Activated naive CD4-positive, alpha-beta T cell treated with anti-CD3 and anti-CD28 coated beads, Interleukin-2, amount 50 U/mL, for 24 hours (primary cell): ENCODE measurements around the gene ORC3.
A peak's percentile ranks its signal among the peaks of the same experiment; 100 is the strongest.
"Not testable (repeated sequence)": the region's sequence is repeated elsewhere in the genome, so short reads cannot be mapped to it uniquely, and the experiment has no call there.

ENCODE experiments used
- H3K27ac Mint-ChIP-seq: one replicate; pipeline ENCODE4 v1.8.0; 2021; ENCODE audit warnings: mild to moderate bottlenecking, mixed read lengths
- H3K27me3 Mint-ChIP-seq: one replicate; pipeline ENCODE4 v1.8.0; 2021; ENCODE audit warnings: mixed read lengths
- H3K36me3 Mint-ChIP-seq: one replicate; pipeline ENCODE4 v1.8.0; 2021; ENCODE audit warnings: mixed read lengths
- H3K4me1 Mint-ChIP-seq: one replicate; pipeline ENCODE4 v1.8.0; 2021; ENCODE audit warnings: mixed read lengths
- H3K4me3 Mint-ChIP-seq: one replicate; pipeline ENCODE4 v1.8.0; 2021; ENCODE audit warnings: mild to moderate bottlenecking, mixed read lengths
- H3K9me3 Mint-ChIP-seq: one replicate; pipeline ENCODE4 v1.8.0; 2021; ENCODE audit warnings: mixed read lengths

Gene ORC3

GRCh38 chr6:87664921-87665485 is 75.1 kb downstream of the ORC3 start:
- peaks cover 6% of the 10 kb centered on the region for H3K36me3 Mint-ChIP-seq
- H3K27me3 Mint-ChIP-seq = no peaks in the 10 kb centered on the region
- no peak overlapping the region for H3K4me3 Mint-ChIP-seq
- peaks cover 3% of the 10 kb centered on the region for H3K4me1 Mint-ChIP-seq
- no peaks in the 10 kb centered on the region for H3K9me3 Mint-ChIP-seq
- H3K27ac Mint-ChIP-seq = no peak overlapping the region

GRCh38 chr6:87667032-87667431 is 77.1 kb downstream of the ORC3 start:
- no peaks in the 10 kb centered on the region for H3K27me3 Mint-ChIP-seq
- no peak overlapping the region for H3K27ac Mint-ChIP-seq
- H3K9me3 Mint-ChIP-seq = no peaks in the 10 kb centered on the region
- H3K4me3 Mint-ChIP-seq = no peak overlapping the region
- H3K4me1 Mint-ChIP-seq = peaks cover 19% of the 10 kb centered on the region
- peaks cover 14% of the 10 kb centered on the region for H3K36me3 Mint-ChIP-seq

GRCh38 chr6:87668013-87668412 is 78.1 kb downstream of the ORC3 start:
- Mint-ChIP-seq H3K27ac (no peak overlapping the region), H3K9me3 (no peaks in the 10 kb centered on the region), H3K36me3 (peaks cover 15% of the 10 kb centered on the region)

GRCh38 chr6:87669051-87669450 is 79.1 kb downstream of the ORC3 start:
- no peaks in the 10 kb centered on the region for H3K9me3 Mint-ChIP-seq
- peaks cover 15% of the 10 kb centered on the region for H3K36me3 Mint-ChIP-seq

More at GRCh38 chr6:87668013-87668412, 78.1 kb downstream of the ORC3 start:
- Mint-ChIP-seq H3K4me3 (no peak overlapping the region), H3K4me1 (peaks cover 21% of the 10 kb centered on the region), H3K27me3 (no peaks in the 10 kb centered on the region)

GRCh38 chr6:87670707-87671106 is 80.8 kb downstream of the ORC3 start:
- no peaks in the 10 kb centered on the region for H3K9me3 Mint-ChIP-seq
- no peak overlapping the region for H3K4me3 Mint-ChIP-seq
- H3K27me3 Mint-ChIP-seq = no peaks in the 10 kb centered on the region
- peaks cover 15% of the 10 kb centered on the region for H3K36me3 Mint-ChIP-seq
- no peak overlapping the region for H3K27ac Mint-ChIP-seq
- H3K4me1 Mint-ChIP-seq = peaks cover 21% of the 10 kb centered on the region

More at GRCh38 chr6:87669051-87669450, 79.1 kb downstream of the ORC3 start:
- no peak overlapping the region for H3K4me3 Mint-ChIP-seq
- no peak overlapping the region for H3K27ac Mint-ChIP-seq
- H3K27me3 Mint-ChIP-seq = no peaks in the 10 kb centered on the region
- H3K4me1 Mint-ChIP-seq = peaks cover 21% of the 10 kb centered on the region

- H3K27ac Mint-ChIP-seq = no peak overlapping the region
- no peaks in the 10 kb centered on the region for H3K9me3 Mint-ChIP-seq
- H3K4me3 Mint-ChIP-seq = no peak overlapping the region
- peaks cover 15% of the 10 kb centered on the region for H3K36me3 Mint-ChIP-seq
- peaks cover 21% of the 10 kb centered on the region for H3K4me1 Mint-ChIP-seq
- no peaks in the 10 kb centered on the region for H3K27me3 Mint-ChIP-seq
These were observed 81.7 kb downstream of the ORC3 start for GRCh38 chr6:87671555-87672029.

- H3K4me3 Mint-ChIP-seq = no peak overlapping the region
- no peaks in the 10 kb centered on the region for H3K27me3 Mint-ChIP-seq
- peaks cover 21% of the 10 kb centered on the region for H3K4me1 Mint-ChIP-seq
- H3K36me3 Mint-ChIP-seq = peaks cover 14% of the 10 kb centered on the region
- H3K9me3 Mint-ChIP-seq = no peaks in the 10 kb centered on the region
- no peak overlapping the region for H3K27ac Mint-ChIP-seq
These were observed 82.7 kb downstream of the ORC3 start for GRCh38 chr6:87672641-87673040.

GRCh38 chr6:87673237-87673636 is 83.3 kb downstream of the ORC3 start:
- Mint-ChIP-seq H3K4me3 (no peak overlapping the region), H3K27ac (no peak overlapping the region), H3K36me3 (peaks cover 15% of the 10 kb centered on the region), H3K27me3 (no peaks in the 10 kb centered on the region), H3K9me3 (no peaks in the 10 kb centered on the region), H3K4me1 (peaks cover 21% of the 10 kb centered on the region)

- H3K27me3 Mint-ChIP-seq = no peaks in the 10 kb centered on the region
- peaks cover 21% of the 10 kb centered on the region for H3K4me1 Mint-ChIP-seq
- H3K9me3 Mint-ChIP-seq = no peaks in the 10 kb centered on the region
- H3K27ac Mint-ChIP-seq = no peak overlapping the region
- peaks cover 15% of the 10 kb centered on the region for H3K36me3 Mint-ChIP-seq
- no peak overlapping the region for H3K4me3 Mint-ChIP-seq
These were observed 84.4 kb downstream of the ORC3 start for GRCh38 chr6:87674290-87674689.

GRCh38 chr6:87675004-87675681 is 85.2 kb downstream of the ORC3 start:
- no peak overlapping the region for H3K27ac Mint-ChIP-seq

GRCh38 chr6:87682310-87682709 is 92.4 kb downstream of the ORC3 start:
- Mint-ChIP-seq H3K27me3 (no peaks in the 10 kb centered on the region), H3K9me3 (no peaks in the 10 kb centered on the region), H3K4me1 (peaks cover 61% of the 10 kb centered on the region), H3K36me3 (peaks cover 14% of the 10 kb centered on the region), H3K27ac (peak overlapping the region; percentile 92), H3K4me3 (no peak overlapping the region)

More at GRCh38 chr6:87675004-87675681, 85.2 kb downstream of the ORC3 start:
- Mint-ChIP-seq H3K27me3 (no peaks in the 10 kb centered on the region), H3K4me1 (peaks cover 22% of the 10 kb centered on the region), H3K36me3 (peaks cover 18% of the 10 kb centered on the region), H3K9me3 (no peaks in the 10 kb centered on the region), H3K4me3 (no peak overlapping the region)

- no peaks in the 10 kb centered on the region for H3K9me3 Mint-ChIP-seq
- peaks cover 8% of the 10 kb centered on the region for H3K36me3 Mint-ChIP-seq
- H3K27me3 Mint-ChIP-seq = no peaks in the 10 kb centered on the region
- peaks cover 66% of the 10 kb centered on the region for H3K4me1 Mint-ChIP-seq
- peak overlapping the region; percentile 56 for H3K27ac Mint-ChIP-seq
- no peak overlapping the region for H3K4me3 Mint-ChIP-seq
These were observed 94.0 kb downstream of the ORC3 start for GRCh38 chr6:87683890-87684289.

- peaks cover 4% of the 10 kb centered on the region for H3K36me3 Mint-ChIP-seq
- H3K4me3 Mint-ChIP-seq = no peak overlapping the region
- H3K4me1 Mint-ChIP-seq = peaks cover 70% of the 10 kb centered on the region
- no peak overlapping the region for H3K27ac Mint-ChIP-seq
- H3K27me3 Mint-ChIP-seq = no peaks in the 10 kb centered on the region
- no peaks in the 10 kb centered on the region for H3K9me3 Mint-ChIP-seq
These were observed 95.1 kb downstream of the ORC3 start for GRCh38 chr6:87684895-87685654.

- H3K4me1 Mint-ChIP-seq = peaks cover 82% of the 10 kb centered on the region
- H3K27ac Mint-ChIP-seq, H3K36me3 Mint-ChIP-seq, H3K9me3 Mint-ChIP-seq, H3K4me3 Mint-ChIP-seq, H3K27me3 Mint-ChIP-seq: not testable (repeated sequence)
These were observed 96.8 kb downstream of the ORC3 start for GRCh38 chr6:87686636-87687205.

GRCh38 chr6:87687296-87687695 is 97.4 kb downstream of the ORC3 start:
- Mint-ChIP-seq H3K9me3 (no peaks in the 10 kb centered on the region), H3K27ac (no peak overlapping the region), H3K27me3 (no peaks in the 10 kb centered on the region), H3K4me3 (no peak overlapping the region), H3K4me1 (peaks cover 82% of the 10 kb centered on the region), H3K36me3 (peaks cover 4% of the 10 kb centered on the region)

GRCh38 chr6:87687893-87688292 is 98.0 kb downstream of the ORC3 start:
- H3K27ac Mint-ChIP-seq, H3K27me3 Mint-ChIP-seq, H3K9me3 Mint-ChIP-seq, H3K4me3 Mint-ChIP-seq, H3K36me3 Mint-ChIP-seq: not testable (repeated sequence)
- H3K4me1 Mint-ChIP-seq = peaks cover 78% of the 10 kb centered on the region
